ENCODE results near the gene HLTF. TPM values are rescaled to one million over a fixed set of nuclear protein-coding genes. Genes with fewer than 3 reads are reported as not detected.
"Not testable (repeated sequence)": the region's sequence is repeated elsewhere in the genome, so short reads cannot be mapped to it uniquely, and the experiment has no call there.

The HLTF gene
- 43.6 and 48.6 TPM in 2 replicates for total RNA-seq (2014; rRNA removed; shearing (Covaris generic))

- peak; percentile 98 for DNase-seq (ENCODE audit: low read depth)
Observed at GRCh38 chr3:149086232-149086988, at the start of gene HLTF. TSS of gene HLTF (minus strand) at chr3:149086533. CDS start at chr3:149086336, 197 bp downstream.

- DNase-seq (ENCODE audit: low read depth) = peak; percentile 58
Observed at GRCh38 chr3:149134575-149134974, 48.2 kb upstream of the HLTF start.

GRCh38 chr3:149131589-149131988 lies 45.3 kb upstream of the HLTF start:
- no peak for DNase-seq (ENCODE audit: low read depth)

GRCh38 chr3:149129326-149130205 lies 43.2 kb upstream of the HLTF start, which contains the start of gene HPS3:
TSS of gene HPS3 (plus strand) at chr3:149129638. CDS start at chr3:149129724, 86 bp downstream.
- DNase-seq (ENCODE audit: low read depth) = peak; percentile 94

GRCh38 chr3:149128821-149129220 lies 42.5 kb upstream of the HLTF start:
- no peak for DNase-seq (ENCODE audit: low read depth)

GRCh38 chr3:149122721-149123578 lies 36.6 kb upstream of the HLTF start:
- DNase-seq (ENCODE audit: low read depth) = no peak

- DNase-seq (ENCODE audit: low read depth) = peak; percentile 37
Observed at GRCh38 chr3:149120051-149120972, 34.0 kb upstream of the HLTF start.

- DNase-seq (ENCODE audit: low read depth) = no peak
Observed at GRCh38 chr3:149119466-149119865, 33.1 kb upstream of the HLTF start.

GRCh38 chr3:149118724-149119123 lies 32.4 kb upstream of the HLTF start:
- DNase-seq (ENCODE audit: low read depth) = no peak

- no peak for DNase-seq (ENCODE audit: low read depth)
Observed at GRCh38 chr3:149115114-149115513, 28.8 kb upstream of the HLTF start.

- no peak for DNase-seq (ENCODE audit: low read depth)
Observed at GRCh38 chr3:149114458-149114857, 28.1 kb upstream of the HLTF start.

GRCh38 chr3:149104484-149104883 lies 18.2 kb upstream of the HLTF start:
- DNase-seq (ENCODE audit: low read depth) = no peak

- DNase-seq (ENCODE audit: low read depth) = no peak
Observed at GRCh38 chr3:149101641-149102040, 15.3 kb upstream of the HLTF start.

GRCh38 chr3:149101154-149101553 lies 14.8 kb upstream of the HLTF start:
- DNase-seq (ENCODE audit: low read depth) = no peak

GRCh38 chr3:149097987-149098386 lies 11.7 kb upstream of the HLTF start:
- DNase-seq (ENCODE audit: low read depth) = not testable (repeated sequence)

GRCh38 chr3:149095487-149095886 lies 9.2 kb upstream of the HLTF start:
- no peak for DNase-seq (ENCODE audit: low read depth)

- no peak for DNase-seq (ENCODE audit: low read depth)
Observed at GRCh38 chr3:149091983-149092382, 5.7 kb upstream of the HLTF start.

GRCh38 chr3:149090907-149091306 lies 4.6 kb upstream of the HLTF start:
- DNase-seq (ENCODE audit: low read depth) = no peak

GRCh38 chr3:149090461-149090860 lies 4.1 kb upstream of the HLTF start:
- DNase-seq (ENCODE audit: low read depth) = no peak

GRCh38 chr3:149089395-149089794 lies 3.1 kb upstream of the HLTF start:
- no peak for DNase-seq (ENCODE audit: low read depth)

- no peak for DNase-seq (ENCODE audit: low read depth)
Observed at GRCh38 chr3:149087208-149087607, 875 bp upstream of the HLTF start.

Measured in Daoy (cell line).